H9 (cell line): ENCODE measurements around the gene NXPH1. TPM values are rescaled to one million over a fixed set of nuclear protein-coding genes. Genes with fewer than 3 reads are reported as not detected.

Source experiments
- DNase-seq: peaks from one replicate; pipeline ENCODE4 v3.0.0-alpha.2; 2017
- H2AFZ ChIP-seq: one replicate; pipeline ENCODE4 v1.6.1; 2013; ENCODE audit warnings: mild to moderate bottlenecking, low read length, control low read depth, moderate library complexity
- H2AK5ac ChIP-seq: 2 replicates; pipeline ENCODE4 v1.6.1; 2013; ENCODE audit warnings: low read length, control low read depth, mixed read lengths; ENCODE audit not compliant: insufficient read length
- H2BK120ac ChIP-seq: one replicate; pipeline ENCODE4 v1.6.1; 2013; ENCODE audit warnings: low read depth, mild to moderate bottlenecking, low read length, control low read depth, inconsistent platforms; ENCODE audit not compliant: poor library complexity, severe bottlenecking
- H2BK12ac ChIP-seq: 2 replicates; pipeline ENCODE4 v1.6.1; 2013; ENCODE audit warnings: low read length, control low read depth, mixed read lengths, low read depth; ENCODE audit not compliant: insufficient read length
- H2BK15ac ChIP-seq: 2 replicates; pipeline ENCODE4 v1.6.1; 2013; ENCODE audit warnings: low read depth, low read length, control low read depth
- H2BK20ac ChIP-seq: one replicate; pipeline ENCODE4 v1.6.1; 2013; ENCODE audit warnings: low read depth, mild to moderate bottlenecking, low read length, control low read depth, inconsistent platforms; ENCODE audit not compliant: poor library complexity, severe bottlenecking
- H2BK5ac ChIP-seq: 2 replicates; pipeline ENCODE4 v1.6.1; 2013; ENCODE audit warnings: low read length, control low read depth, mixed read lengths; ENCODE audit not compliant: insufficient read length
- H3K14ac ChIP-seq: 2 replicates; pipeline ENCODE4 v1.6.1; 2013; ENCODE audit warnings: low read length, control low read depth; ENCODE audit not compliant: insufficient read depth
- H3K18ac ChIP-seq: 2 replicates; pipeline ENCODE4 v1.6.1; 2013; ENCODE audit warnings: low read depth, mild to moderate bottlenecking, mixed read lengths, low read length, control low read depth; ENCODE audit not compliant: insufficient read length
- H3K23ac ChIP-seq: 2 replicates; pipeline ENCODE4 v1.6.1; 2013; ENCODE audit warnings: low read length, control low read depth, mixed read lengths, low read depth; ENCODE audit not compliant: insufficient read length
- H3K23me2 ChIP-seq: 2 replicates; pipeline ENCODE4 v1.6.1; 2013; ENCODE audit warnings: low read depth, mild to moderate bottlenecking, mixed read lengths, low read length, control low read depth; ENCODE audit not compliant: insufficient read length, poor library complexity, severe bottlenecking
- H3K27ac ChIP-seq: 2 replicates; pipeline ENCODE4 v1.5.1; 2013; ENCODE audit warnings: low read length, control low read depth, mixed read lengths, low read depth; ENCODE audit not compliant: insufficient read length
- H3K27me3 ChIP-seq: 2 replicates; pipeline ENCODE4 v1.6.1; 2013; ENCODE audit warnings: low read length, control low read depth, inconsistent platforms; ENCODE audit not compliant: insufficient read depth
- H3K4ac ChIP-seq: 2 replicates; pipeline ENCODE4 v1.6.1; 2013; ENCODE audit warnings: low read depth, mild to moderate bottlenecking, control low read depth, inconsistent platforms, low read length, moderate library complexity
- H3K4me1 ChIP-seq: 2 replicates; pipeline ENCODE4 v1.6.1; 2013; ENCODE audit warnings: low read length, control low read depth, inconsistent platforms; ENCODE audit not compliant: insufficient read depth
- H3K4me2 ChIP-seq: 2 replicates; pipeline ENCODE4 v1.6.1; 2013; ENCODE audit warnings: low read length, control low read depth, mixed read lengths; ENCODE audit not compliant: insufficient read length, insufficient read depth
- H3K56ac ChIP-seq: 2 replicates; pipeline ENCODE4 v1.6.1; 2013; ENCODE audit warnings: low read depth, mild to moderate bottlenecking, mixed read lengths, low read length, control low read depth; ENCODE audit not compliant: insufficient read length
- H3K79me1 ChIP-seq: 2 replicates; pipeline ENCODE4 v1.6.1; 2013; ENCODE audit warnings: low read depth, mild to moderate bottlenecking, moderate library complexity, low read length, control low read depth, inconsistent platforms; ENCODE audit not compliant: insufficient read depth, poor library complexity, severe bottlenecking
- H3K79me2 ChIP-seq: 2 replicates; pipeline ENCODE4 v1.6.1; 2013; ENCODE audit warnings: low read length, control low read depth, inconsistent platforms; ENCODE audit not compliant: insufficient read depth
- H3K9ac ChIP-seq: 2 replicates; pipeline ENCODE4 v1.6.1; 2013; ENCODE audit warnings: low read length, control low read depth, mixed read lengths; ENCODE audit not compliant: insufficient read length; ENCODE audit errors: extremely low read depth
- H3K9me3 ChIP-seq: one replicate; pipeline ENCODE4 v1.6.1; 2013; ENCODE audit warnings: low read depth, low read length, inconsistent platforms; ENCODE audit not compliant: control insufficient read depth
- H3T11ph ChIP-seq: one replicate; pipeline ENCODE4 v1.6.1; 2013; ENCODE audit warnings: mild to moderate bottlenecking, low read length, control low read depth, inconsistent platforms
- H4K20me1 ChIP-seq: one replicate; pipeline ENCODE4 v1.6.1; 2013; ENCODE audit not compliant: control insufficient read depth, insufficient read length, insufficient read depth
- H4K5ac ChIP-seq: 2 replicates; pipeline ENCODE4 v1.6.1; 2013; ENCODE audit warnings: low read depth, mild to moderate bottlenecking, mixed read lengths, low read length, control low read depth; ENCODE audit not compliant: insufficient read length
- H4K8ac ChIP-seq: replicated peaks from 2 replicates; pipeline ENCODE4 v1.6.1; 2013; ENCODE audit warnings: low read length, control low read depth, mixed read lengths, low read depth; ENCODE audit not compliant: insufficient read length
- H4K91ac ChIP-seq: 2 replicates; pipeline ENCODE4 v1.6.1; 2013; ENCODE audit warnings: low read depth, mild to moderate bottlenecking, moderate library complexity, mixed read lengths, low read length, control low read depth; ENCODE audit not compliant: insufficient read length
- H3K27ac Mint-ChIP-seq, 3 experiments: 2 replicates in 2 of 3; 3 replicates in 1 of 3; pipeline ENCODE4 v1.8.0; 2020 to 2021; ENCODE audit warnings: mixed read lengths in 3 of 3, mild to moderate bottlenecking in 1 of 3, moderate library complexity in 1 of 3
- H3K27me3 Mint-ChIP-seq: 2 replicates; pipeline ENCODE4 v1.8.0; 2021; ENCODE audit warnings: low read depth, mild to moderate bottlenecking, moderate library complexity, mixed read lengths
- H3K36me3 Mint-ChIP-seq, 3 experiments: 2 replicates in 2 of 3; 3 replicates in 1 of 3; pipeline ENCODE4 v1.8.0; 2020 to 2021; ENCODE audit warnings: low read depth in 3 of 3, mixed read lengths in 3 of 3; ENCODE audit not compliant: insufficient read depth in 1 of 3
- H3K4me1 Mint-ChIP-seq, 2 experiments: 2 replicates each; pipeline ENCODE4 v1.8.0; 2020; ENCODE audit warnings: mixed read lengths in 2 of 2
- H3K4me3 Mint-ChIP-seq, 2 experiments: 2 replicates in 1 of 2; 3 replicates in 1 of 2; pipeline ENCODE4 v1.8.0; 2020 to 2021; ENCODE audit warnings: mild to moderate bottlenecking in 2 of 2, mixed read lengths in 2 of 2, moderate library complexity in 1 of 2
- H3K9me3 Mint-ChIP-seq, 2 experiments: 2 replicates in 1 of 2; 3 replicates in 1 of 2; pipeline ENCODE4 v1.8.0; 2020; ENCODE audit warnings: mild to moderate bottlenecking in 2 of 2, mixed read lengths in 2 of 2, moderate library complexity in 1 of 2
- WGBS: extraction: QIAGEN DNeasy Blood & Tissue Kit; methylation state at CpG from one replicate; pipeline ENCODE4 v1.1.7; 2013; ENCODE audit warnings: missing lambda C conversion rate, low lambda C conversion rate, mixed read lengths; ENCODE audit not compliant: insufficient read length; ENCODE audit errors: extremely low coverage; 5-methylcytosine and 5-hydroxymethylcytosine counted together
- total RNA-seq: library from RNA; stranded (reverse); gene quantifications from 2 replicates; pipeline ENCODE4 v1.2.1, GENCODE V29; 2021
- TF ChIP-seq, protein P1 (sequence below): fragments of 200-600 bp; sonication (generic); conservative IDR thresholded peaks from 3 replicates; pipeline ENCODE4 v1.8.0; 2021; ENCODE audit warnings: antibody characterized with exemption, mild to moderate bottlenecking

NXPH1 gene
- total RNA-seq, 1 experiment from 2014 or later = 0.15 TPM

DNA sequence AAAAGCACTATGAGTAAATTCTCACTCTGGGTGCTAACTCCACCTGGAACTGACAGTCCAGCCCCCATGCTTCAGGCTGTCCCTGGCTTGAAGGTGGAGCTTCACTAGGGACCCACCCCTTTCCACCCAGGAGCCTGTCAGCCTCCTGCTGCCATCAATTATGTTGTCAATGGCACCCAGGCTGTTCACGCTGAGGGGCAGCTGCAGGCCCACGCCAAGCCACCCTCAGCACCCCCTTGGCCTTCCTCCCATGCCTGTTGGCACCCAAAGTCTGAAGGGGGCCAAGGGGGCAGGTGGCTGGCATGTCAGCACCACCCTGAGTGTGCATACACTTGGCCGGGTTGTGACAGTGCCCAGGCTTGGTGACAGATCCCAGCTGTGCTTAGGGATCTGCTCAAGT, 149.3 kb downstream of the NXPH1 start:
- Histone ChIP-seq H3K56ac (no peak overlapping the region), H2BK5ac (no peak overlapping the region), H3K79me2 (no peaks in the 10 kb centered on the region), H4K8ac (no peak overlapping the region), H2AK5ac (no peak overlapping the region), H3K14ac (no peak overlapping the region; the same call in 1 of the 2 replicates), H3K4me2 (no peak overlapping the region), H3K79me1 (no peaks in the 10 kb centered on the region), H3K9me3 (no peaks in the 10 kb centered on the region), H3K23ac (no peak overlapping the region), H3K23me2 (no peaks in the 10 kb centered on the region), H3K27me3 (no peaks in the 10 kb centered on the region), H3K4ac (no peak overlapping the region), H4K91ac (no peak overlapping the region), H4K20me1 (no peaks in the 10 kb centered on the region), H2BK120ac (no peak overlapping the region), H3K18ac (no peak overlapping the region), H2BK20ac (no peak overlapping the region), H2BK12ac (no peak overlapping the region), H3K27ac (no peak overlapping the region), H3K4me1 (no peaks in the 10 kb centered on the region), H2BK15ac (no peak overlapping the region), H3T11ph (no peak overlapping the region), H3K9ac (no peak overlapping the region), H2AFZ (no peak overlapping the region), H4K5ac (no peak overlapping the region)
- no peaks in the 10 kb centered on the region; a peak in 2 of 5 replicates for H3K9me3 Mint-ChIP-seq
- 0 out of 7 replicates have a peak, but pooled peaks cover 0 to under 1% (median 0%) of the 10 kb centered on the region in 3 experiments for H3K36me3 Mint-ChIP-seq
- H3K27me3 Mint-ChIP-seq = no peaks in the 10 kb centered on the region
- TF ChIP-seq, protein P1, sequence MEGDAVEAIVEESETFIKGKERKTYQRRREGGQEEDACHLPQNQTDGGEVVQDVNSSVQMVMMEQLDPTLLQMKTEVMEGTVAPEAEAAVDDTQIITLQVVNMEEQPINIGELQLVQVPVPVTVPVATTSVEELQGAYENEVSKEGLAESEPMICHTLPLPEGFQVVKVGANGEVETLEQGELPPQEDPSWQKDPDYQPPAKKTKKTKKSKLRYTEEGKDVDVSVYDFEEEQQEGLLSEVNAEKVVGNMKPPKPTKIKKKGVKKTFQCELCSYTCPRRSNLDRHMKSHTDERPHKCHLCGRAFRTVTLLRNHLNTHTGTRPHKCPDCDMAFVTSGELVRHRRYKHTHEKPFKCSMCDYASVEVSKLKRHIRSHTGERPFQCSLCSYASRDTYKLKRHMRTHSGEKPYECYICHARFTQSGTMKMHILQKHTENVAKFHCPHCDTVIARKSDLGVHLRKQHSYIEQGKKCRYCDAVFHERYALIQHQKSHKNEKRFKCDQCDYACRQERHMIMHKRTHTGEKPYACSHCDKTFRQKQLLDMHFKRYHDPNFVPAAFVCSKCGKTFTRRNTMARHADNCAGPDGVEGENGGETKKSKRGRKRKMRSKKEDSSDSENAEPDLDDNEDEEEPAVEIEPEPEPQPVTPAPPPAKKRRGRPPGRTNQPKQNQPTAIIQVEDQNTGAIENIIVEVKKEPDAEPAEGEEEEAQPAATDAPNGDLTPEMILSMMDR = no peak
- 0 out of 4 replicates have a peak, but pooled peaks cover 0 to 5% of the 10 kb centered on the region in 2 experiments for H3K4me1 Mint-ChIP-seq
- no peak overlapping the region; a peak in 1 of 7 replicates for H3K27ac Mint-ChIP-seq
- DNase-seq = no peak
- WGBS = no CpG with 5 or more reads among the region's 3 CpGs
- H3K4me3 Mint-ChIP-seq = no peak overlapping the region
